IPS-11a (cell line): ENCODE data around the gene CMTM7.
A peak's percentile ranks its signal among the peaks of the same experiment; 100 is the strongest.

ENCODE experiments used
- H3K4me3 ChIP-seq: one replicate; pipeline ENCODE4 v1.5.1; 2013; ENCODE audit warnings: low read depth, low read length, control low read depth

Gene CMTM7, protein sequence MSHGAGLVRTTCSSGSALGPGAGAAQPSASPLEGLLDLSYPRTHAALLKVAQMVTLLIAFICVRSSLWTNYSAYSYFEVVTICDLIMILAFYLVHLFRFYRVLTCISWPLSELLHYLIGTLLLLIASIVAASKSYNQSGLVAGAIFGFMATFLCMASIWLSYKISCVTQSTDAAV

GRCh38 chr3:32391643-32392535 is at the start of gene CMTM7:
CMTM7 (plus strand) TSS chr3:32391853; CDS start chr3:32391907, 54 bp downstream.
- H3K4me3 ChIP-seq = peak within 1 kb of the TSS; percentile 70

GRCh38 chr3:32347343-32348125 is 44.1 kb upstream of the CMTM7 start:
- no peak overlapping the region for H3K4me3 ChIP-seq

DNA sequence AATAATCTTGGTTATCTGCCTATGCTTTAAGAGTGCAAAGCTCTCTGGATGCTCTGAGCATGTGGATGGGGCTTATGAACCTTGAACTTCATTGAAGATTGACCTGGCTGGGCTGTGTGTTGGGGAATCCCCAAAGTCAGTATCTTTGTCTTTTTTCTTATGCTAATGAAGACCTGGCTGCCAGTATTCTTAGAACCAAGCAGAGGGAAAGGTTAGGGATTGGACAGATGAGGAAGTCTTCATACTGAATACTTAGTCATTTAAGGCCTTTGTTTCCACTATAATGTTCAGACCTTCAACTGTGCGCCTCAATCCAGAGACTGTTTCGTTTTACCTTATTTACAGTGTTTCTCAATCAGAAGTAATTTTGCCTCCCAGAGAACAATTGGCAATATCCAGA is 42.5 kb upstream of the CMTM7 start:
- no peak overlapping the region for H3K4me3 ChIP-seq

- no peak overlapping the region for H3K4me3 ChIP-seq
Measured at GRCh38 chr3:32352563-32352962, 39.1 kb upstream of the CMTM7 start.

- no peak overlapping the region for H3K4me3 ChIP-seq
Measured at GRCh38 chr3:32353351-32353750, 38.3 kb upstream of the CMTM7 start.

DNA sequence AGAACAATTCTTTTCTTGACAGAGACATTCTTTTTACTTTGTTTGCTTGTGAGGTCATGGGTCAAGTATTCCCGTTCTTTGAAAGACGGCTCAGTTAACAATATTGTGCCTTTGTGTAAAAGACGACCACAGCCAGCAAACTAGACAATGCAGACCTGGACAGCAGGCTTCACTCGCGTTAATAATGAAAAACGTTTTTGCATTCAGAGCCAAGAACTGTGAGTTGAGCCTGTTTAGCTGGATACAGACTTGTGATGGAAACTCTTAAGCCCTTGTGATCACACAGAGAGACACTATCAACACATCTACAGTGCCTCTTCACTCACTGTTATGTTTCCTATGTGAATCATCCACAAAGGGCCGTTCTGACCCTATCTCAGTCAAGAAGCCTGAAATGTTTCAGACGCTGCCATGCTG is 37.3 kb upstream of the CMTM7 start:
- no peak overlapping the region for H3K4me3 ChIP-seq

- H3K4me3 ChIP-seq = no peak overlapping the region
Measured at GRCh38 chr3:32355751-32356291, 35.8 kb upstream of the CMTM7 start.

DNA sequence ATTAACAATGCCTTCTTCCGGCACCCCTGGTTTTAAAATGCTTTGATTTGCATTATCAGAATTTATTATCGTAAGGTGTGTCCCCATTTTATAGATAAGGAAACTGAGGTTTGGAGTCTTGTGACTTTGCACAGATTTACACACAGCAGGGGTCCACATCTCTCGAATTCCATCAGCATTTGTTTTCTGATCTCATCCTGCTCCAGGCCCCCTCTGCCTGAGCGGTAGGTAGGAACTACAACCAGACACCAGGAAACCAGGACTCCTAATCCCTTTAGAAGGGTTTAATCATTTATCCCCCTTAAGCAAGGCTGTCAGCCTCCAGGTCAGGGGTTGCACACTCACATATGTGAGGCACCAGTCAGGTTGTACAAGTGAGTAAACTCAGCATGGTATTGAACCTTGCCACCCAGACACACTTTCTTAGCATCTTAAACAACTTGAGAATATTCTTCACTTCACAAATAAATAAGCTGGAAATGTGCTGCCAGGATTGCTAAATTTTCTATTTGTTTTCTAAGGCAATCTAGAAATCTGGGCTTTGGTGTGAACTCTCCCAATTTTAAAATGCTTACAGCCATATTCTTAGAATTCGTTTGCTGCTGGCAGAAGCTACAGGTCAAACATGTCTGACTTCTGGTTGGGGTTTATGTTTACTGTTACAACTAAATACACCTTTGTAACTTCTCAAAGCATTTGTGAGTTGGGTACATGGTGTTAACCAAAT is 31.7 kb upstream of the CMTM7 start:
- H3K4me3 ChIP-seq = no peak overlapping the region

- no peak overlapping the region for H3K4me3 ChIP-seq
Measured at GRCh38 chr3:32360493-32360827, 31.2 kb upstream of the CMTM7 start.

GRCh38 chr3:32366638-32367397 is 24.8 kb upstream of the CMTM7 start:
- no peak overlapping the region for H3K4me3 ChIP-seq

DNA sequence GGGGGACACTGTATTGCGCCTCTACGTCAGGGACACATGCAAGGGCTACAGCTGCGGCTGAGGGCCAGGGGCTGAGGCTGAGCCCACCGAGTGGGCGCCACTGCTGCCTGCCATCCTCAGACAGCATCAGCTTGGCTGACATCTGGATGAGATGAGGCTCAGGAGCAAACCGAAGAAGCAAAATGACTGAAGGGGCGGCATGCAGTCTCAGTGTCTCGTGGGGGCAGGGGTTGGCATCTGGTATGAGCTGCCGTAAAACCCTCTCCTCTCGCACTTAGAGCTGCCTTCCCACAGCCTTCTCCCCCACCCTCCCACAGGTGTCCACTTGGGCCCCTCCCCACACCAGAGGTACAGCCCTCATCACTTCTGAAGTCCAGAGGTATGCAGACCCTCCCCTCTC is 24.2 kb upstream of the CMTM7 start:
- no peak overlapping the region for H3K4me3 ChIP-seq

GRCh38 chr3:32371461-32372212 is 20.0 kb upstream of the CMTM7 start:
- no peak overlapping the region for H3K4me3 ChIP-seq

DNA sequence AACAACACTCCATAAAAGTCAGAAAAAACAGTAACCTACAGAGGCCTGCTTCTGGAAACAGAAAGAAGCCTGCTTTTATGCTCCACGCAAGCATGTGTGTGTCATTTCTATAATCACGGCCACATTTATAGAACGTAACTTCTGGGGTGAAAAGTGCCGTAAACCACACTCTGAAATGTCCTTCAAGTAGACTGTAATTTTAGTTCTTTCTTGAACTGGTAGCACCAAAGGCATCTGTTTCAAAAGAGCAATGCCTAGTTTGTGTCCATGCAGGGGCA is 19.5 kb upstream of the CMTM7 start:
- H3K4me3 ChIP-seq = no peak overlapping the region

DNA sequence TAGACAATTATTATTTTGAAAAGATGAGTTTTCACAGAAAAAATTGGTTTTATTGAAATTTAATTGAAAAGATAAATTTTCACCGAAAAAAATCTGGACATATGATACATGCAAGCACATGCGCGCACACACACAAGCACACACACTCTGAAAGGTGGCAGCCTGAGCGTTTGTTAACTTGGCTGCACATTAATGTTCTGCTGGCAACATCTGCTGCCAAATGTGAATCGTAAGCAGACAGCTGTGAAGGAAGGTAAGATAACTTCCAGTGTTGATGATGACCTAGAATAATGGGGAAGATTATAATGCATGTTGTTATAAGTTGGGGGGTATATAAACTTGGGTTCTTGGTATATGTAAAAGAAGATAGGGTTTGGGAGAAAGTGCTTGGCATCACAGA is 18.4 kb upstream of the CMTM7 start:
- H3K4me3 ChIP-seq = no peak overlapping the region

DNA sequence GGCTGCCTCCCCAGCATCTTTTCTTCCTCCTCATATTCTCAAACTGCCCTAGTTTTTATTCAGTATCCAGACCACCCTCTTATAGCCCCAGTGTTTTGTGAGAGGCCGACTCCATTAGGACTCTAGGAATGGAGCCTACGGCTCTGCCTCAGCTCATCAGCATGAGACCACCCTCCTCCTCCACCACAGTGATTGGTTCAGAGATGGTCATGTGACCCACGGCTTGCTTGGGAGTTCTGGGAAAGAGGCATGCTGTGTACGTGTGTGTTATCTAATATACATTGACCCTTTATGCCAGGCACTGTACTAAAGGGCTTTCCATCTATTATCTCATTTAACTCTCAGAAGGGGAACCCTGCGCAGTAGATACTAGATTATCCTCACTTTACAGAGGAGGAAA is 17.8 kb upstream of the CMTM7 start:
- H3K4me3 ChIP-seq = no peak overlapping the region

DNA sequence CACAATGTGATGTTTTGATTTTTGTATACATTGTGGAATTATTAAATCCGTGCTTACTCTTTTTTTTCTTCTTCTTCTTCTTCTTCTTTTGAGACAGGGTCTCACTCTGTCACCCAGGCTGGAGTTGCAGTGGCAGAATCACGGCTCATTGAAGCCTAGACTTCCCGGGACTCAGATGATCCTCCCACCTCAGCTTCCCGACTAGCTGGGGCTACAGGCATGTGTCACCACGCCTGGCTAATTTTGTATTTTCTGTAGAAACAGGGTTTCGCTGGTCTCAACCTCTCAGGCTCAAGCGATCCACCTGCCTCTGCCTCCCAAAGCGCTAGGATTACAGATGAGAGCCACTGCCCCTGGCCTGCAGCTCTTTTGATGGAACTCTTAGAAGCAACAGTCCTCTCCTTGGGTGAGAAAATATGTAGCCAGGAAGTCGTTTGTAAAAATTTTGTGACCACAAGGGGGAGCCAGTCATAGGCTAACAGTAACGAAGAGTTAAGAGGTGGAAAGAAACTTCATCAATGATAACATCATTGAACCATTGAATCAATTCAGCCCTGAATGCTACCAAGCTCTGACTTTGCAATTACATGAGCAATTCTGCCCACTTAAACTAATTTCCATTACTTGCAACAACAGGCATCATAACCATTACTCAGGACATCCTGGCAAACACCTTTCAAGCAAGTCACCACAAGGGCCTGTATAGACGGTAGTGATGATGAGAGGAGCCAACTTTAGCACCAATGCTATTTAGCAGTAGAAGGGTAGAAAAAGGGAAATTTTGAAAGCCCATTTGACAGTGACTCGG is 16.7 kb upstream of the CMTM7 start:
- no peak overlapping the region for H3K4me3 ChIP-seq

- no peak overlapping the region for H3K4me3 ChIP-seq
Measured at GRCh38 chr3:32375596-32375930, 16.1 kb upstream of the CMTM7 start.

DNA sequence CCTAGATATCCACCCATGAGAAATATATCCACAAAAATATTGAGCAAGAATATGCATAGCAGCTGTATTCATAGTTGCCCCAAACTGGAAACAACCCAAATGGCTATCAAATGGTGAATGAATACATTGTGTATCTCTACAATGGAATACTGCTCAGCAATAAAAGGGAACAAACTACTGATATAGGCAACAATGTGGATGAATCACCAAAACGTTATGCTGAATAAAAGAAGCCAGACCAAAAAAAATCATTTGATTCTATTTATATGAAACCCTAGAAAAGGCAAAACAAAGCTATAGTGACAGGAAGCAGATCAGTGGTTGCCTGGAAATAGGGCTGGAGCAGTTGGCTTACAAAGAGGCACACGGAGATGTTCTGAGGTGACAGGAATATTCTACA is 15.5 kb upstream of the CMTM7 start:
- H3K4me3 ChIP-seq = no peak overlapping the region
